HG03175 (cell line): ENCODE data around the gene LCOR.
"Not testable (repeated sequence)": the region's sequence is repeated elsewhere in the genome, so short reads cannot be mapped to it uniquely, and the experiment has no call there.

Experiments used
- ATAC-seq: cut with Tn5 transposase; IDR thresholded peaks from one replicate; pipeline ENCODE4 v1.9.1; 2021; ENCODE audit warnings: mild to moderate bottlenecking, moderate library complexity; ENCODE audit not compliant: unreplicated experiment

The LCOR gene

DNA sequence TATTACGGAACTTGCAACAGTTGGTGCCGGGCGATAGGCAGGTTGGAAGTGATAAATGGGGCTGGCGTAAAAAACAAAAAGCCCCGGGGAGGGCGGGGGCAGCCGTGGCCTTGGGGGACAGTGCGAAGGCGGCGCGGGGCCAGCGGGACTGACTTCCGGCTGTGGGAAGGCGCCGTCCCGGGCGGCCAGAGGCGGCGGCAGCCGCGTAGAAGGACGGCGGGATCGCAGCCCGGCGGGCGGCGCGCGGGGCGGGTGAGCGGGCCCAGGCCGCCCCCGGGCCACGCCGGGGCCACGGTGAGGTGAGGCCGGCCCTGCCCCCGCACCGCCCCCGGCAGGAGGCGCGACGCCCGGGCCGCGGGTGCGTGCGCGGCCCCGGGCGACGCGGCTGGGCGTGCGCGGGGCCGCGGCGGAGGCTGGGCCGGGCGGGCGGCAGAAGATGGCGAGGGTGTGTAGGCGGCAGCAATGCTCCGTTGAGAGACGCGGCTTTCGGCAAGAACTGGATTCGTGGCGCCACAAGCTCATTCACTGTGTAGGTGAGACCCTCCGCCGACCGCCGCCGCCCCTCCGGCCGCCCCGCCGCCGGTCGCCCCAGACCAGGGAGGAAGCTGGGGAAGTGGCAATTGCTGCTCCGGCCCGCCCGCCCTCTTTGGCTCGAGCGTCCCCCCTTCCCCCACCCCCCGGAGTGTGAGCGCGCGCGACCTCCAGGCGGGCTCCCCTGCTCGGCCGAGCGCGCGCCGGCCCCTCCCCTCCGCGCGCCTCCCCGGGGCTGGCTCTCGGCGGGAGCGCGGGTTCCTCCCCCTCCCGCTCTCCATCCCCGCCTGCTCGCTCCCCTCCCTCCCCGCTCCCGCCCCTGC lies at the start of gene LCOR:
TSS of gene LCOR (plus strand) at position 432 of the 854 bp plus-strand sequence. CDS start 116,760 bp downstream, outside the sequence.
- peak; percentile 57 for ATAC-seq

DNA sequence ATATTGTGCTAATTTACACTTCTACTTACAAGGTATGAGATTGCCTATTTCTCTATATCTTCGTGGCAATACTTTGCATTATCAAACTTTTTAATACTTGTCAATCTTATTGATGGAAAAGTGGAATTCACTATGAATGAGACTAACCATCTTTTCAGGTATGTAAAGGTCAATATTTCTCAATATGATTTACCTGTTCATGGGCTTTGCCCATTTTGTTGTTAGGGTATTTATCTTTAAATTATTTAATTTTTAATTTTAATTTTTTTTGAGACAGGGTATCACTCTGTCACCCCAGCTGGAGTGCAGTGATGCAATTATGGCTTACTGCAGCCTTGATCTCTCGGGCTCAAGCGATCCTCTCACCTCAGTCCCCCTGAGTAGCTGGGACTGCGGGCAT lies 47.8 kb upstream of the LCOR start:
- ATAC-seq, result no peak

GRCh38 chr10:96789571-96790108 lies 42.5 kb upstream of the LCOR start:
- ATAC-seq, result no peak

GRCh38 chr10:96791902-96792301 lies 40.2 kb upstream of the LCOR start:
- ATAC-seq, result no peak

GRCh38 chr10:96794836-96795733 lies 37.0 kb upstream of the LCOR start:
- ATAC-seq, result no peak

- no peak for ATAC-seq
Measured at GRCh38 chr10:96797485-96797884, 34.6 kb upstream of the LCOR start.

DNA sequence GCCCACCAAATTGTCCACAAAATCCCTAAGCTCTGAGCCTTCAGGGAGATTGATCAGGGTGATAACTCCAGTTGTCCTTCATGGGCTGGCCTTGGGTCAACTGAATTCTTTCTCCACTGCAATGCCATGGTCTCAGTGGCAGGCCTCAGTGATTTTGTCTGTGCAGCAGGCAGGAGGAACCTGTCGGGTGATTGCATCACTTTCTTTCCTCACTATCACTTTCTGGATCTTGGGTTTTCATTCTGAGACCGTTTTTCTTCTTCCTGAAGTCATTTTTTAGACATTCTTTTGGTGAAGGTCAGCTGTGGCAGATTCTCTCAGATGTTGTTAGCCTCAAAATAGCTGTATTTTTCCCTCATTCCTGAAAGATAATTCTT lies 28.8 kb upstream of the LCOR start:
- ATAC-seq, result no peak

DNA sequence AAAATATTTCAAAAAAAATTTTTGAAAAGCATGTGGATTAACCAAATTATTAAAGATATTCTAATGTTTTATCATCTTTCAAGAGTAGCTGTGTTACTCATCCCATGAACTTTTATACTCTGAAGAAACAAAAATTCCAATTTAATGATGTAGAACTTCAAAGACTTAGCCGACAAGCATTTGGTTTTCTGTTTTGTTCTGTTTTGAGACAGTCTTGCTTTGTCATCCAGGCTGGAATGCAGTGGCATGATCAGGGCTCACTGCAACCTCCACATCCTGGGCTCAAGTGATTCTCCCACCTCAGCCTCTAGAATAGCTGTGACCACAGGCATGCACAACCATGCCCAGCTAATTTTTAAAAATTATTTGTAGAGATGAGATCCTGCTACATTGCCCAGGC lies 17.8 kb upstream of the LCOR start:
- ATAC-seq, result no peak

GRCh38 chr10:96818971-96819370 lies 13.1 kb upstream of the LCOR start:
- not testable (repeated sequence) for ATAC-seq

GRCh38 chr10:96820765-96821164 lies 11.3 kb upstream of the LCOR start:
- ATAC-seq, result no peak

DNA sequence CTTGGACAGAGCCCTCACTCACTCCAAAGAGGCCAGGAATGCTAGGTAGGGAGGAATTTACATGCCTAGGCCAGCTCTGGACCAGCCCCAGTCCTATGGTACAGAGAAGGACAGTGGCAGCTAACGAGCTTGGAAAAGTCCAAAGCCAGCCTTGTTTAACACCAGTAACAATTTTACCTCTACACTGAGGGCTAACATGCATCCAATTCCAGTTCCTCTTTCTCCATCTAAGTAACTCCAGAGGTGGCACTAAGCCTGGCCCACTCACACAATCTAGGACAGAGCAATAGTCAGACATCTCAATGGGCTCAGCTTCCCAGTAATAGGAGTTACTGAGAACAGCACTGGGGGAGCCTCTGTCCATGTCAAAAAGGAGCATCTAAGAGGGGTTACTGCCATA lies 5.7 kb upstream of the LCOR start:
- ATAC-seq, result no peak

DNA sequence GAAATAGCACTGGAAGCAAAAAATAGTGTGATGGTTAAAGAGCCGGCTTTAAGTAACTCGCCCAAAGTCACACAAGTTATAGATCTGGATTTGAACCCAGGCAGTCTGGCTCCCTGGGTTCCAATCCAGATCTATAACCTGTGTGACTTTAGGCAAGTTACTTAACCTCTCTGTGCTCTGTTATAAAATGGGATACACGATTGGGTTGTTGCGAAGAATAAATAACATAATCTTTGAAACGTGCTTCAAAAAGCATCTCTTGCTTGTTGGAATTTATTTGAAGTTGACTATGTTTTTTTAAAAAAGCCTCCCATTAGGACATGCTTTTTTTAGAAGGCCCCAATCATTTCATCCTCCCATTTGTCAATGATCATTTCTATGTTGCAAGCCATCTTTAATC lies 3.5 kb upstream of the LCOR start:
- ATAC-seq, result no peak

GRCh38 chr10:96829029-96829773 lies 2.9 kb upstream of the LCOR start:
- ATAC-seq, result no peak

DNA sequence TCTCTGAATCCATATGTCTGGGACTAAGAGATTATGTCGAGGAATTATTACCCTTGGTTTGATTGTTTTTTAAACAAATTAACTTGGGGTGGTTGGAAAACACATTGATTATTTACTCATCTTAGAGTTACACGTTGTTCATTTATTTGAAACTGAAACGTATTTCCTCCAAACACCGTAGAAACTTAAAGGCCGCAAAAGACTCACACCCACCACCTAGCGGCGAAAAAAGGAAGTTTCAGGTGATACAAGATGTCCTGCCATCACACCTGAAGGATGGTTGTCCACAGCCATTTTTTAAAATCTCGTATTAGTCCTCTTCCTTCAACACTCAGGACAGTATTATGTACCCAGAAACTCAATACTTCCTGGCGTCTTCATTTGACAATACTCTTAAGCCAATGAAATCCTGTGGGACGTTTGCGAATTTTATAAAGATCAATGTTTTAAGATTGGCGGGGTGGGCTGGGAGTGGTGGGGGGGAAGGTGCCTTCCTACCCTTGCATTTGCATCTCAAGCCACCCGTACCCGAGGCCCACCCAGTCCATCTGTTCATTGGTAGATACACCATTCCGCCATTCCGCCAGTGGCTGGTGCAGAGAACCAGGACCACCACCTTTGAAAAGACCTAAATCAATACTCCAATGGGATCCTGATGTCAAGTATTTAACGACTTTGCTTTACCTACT lies 1.4 kb upstream of the LCOR start:
- ATAC-seq, result no peak

DNA sequence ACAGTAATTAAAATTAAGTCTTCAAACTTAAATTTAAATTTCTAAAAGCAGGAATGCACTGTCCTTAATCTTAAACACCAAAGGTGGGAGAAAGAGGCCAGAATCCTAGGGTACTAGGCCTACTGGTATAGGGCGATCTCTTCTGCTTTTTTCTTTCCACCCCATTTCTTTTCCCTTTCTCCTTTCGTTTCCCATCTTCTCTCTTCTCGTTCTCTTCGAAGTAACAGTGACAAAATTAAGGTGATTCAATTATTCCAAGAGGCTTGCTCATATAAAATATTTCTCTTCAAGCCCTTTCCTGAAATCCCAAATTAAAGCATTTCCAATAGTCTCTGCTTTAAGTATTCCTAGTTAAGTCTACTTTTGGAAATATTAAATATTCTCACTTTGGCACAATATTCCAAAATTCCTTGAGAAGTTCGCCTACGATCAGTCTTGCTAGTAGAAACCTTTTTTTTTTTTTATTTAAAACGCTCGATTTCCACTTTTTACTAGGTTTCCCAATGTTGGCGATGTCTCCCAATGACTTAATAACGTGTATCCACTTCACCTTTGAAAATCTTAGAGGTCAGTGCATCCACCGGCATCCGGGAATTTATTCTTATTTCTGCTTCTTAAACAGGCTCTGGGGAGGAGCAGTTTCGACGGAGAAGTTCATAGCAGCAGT lies 765 bp upstream of the LCOR start:
- no peak for ATAC-seq

DNA sequence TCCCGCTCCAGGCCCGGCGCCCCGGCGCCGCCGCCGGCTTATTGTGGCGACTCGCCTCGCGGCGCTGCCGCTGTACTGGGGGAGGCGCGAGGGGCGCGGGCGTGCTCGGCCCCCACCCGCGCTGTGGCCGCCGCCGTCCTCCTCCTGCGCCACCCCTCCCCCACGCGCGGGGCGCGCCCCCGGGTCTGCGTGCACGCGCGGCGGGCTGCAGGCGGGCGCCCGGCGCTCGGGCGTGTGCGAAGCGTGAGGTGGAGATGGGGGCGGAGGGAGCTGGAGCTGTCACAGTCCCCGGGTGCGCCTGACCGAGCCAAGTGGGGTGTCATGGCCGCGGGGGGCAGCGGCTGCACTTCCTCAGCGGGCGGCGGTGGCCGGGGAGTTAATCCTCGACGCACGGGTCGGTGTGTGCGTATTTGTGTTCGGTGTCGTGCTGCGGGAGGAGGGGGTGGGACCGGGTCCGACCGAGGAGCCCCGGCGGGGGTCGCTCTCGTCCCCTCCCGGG lies 672 bp downstream of the LCOR start:
- ATAC-seq, result peak; percentile 68

- peak; percentile 8 for ATAC-seq
Measured at GRCh38 chr10:96833220-96834001, 1.3 kb downstream of the LCOR start.

GRCh38 chr10:96834120-96834519 lies 2.0 kb downstream of the LCOR start:
- no peak for ATAC-seq

DNA sequence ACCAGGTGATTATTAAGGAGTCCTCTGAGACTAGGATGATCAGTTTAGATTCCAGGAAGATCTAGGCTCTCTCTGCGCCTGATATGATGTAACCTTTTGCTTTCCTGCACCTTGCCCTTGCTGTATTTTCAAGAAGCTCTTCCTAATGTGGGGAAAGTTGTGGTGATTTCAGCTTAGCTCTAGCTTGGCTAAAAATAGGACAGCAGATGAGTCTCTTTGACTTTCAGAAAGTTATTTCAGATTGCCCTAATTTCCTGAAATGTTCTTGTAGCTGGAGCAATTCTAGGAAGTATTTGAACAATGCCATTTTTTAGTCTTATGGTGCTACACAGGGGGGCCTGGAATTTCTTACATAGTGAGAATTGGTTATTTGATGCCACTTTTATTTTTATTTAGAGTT lies 3.8 kb downstream of the LCOR start:
- no peak for ATAC-seq
